Activated CD4-positive, alpha-beta memory T cell treated with anti-CD3 and anti-CD28 coated beads, Interleukin-2, amount 10 ng/mL, durations not matched to agents 7 days and 5 days (primary cell): ENCODE measurements around the gene ZNF227. TPM values are rescaled to one million over a fixed set of nuclear protein-coding genes. Genes with fewer than 3 reads are reported as not detected.
"Not testable (repeated sequence)": the region's sequence is repeated elsewhere in the genome, so short reads cannot be mapped to it uniquely, and the experiment has no call there.

Experiments used
- CTCF ChIA-PET: fragments of 350-600 bp; sonication (Branson Sonifier 250); formaldehyde crosslinking; loops from one replicate; lab custom pipeline; 2021; ENCODE audit warnings: antibody characterized with exemption, inconsistent platforms; lab: Charles Lee
- POLR2A ChIA-PET: fragments of 350-600 bp; sonication (Branson Sonifier 250); formaldehyde crosslinking; loops from one replicate; lab custom pipeline; 2021; ENCODE audit warnings: antibody characterized with exemption; lab: Charles Lee
- DNase-seq: peaks from one replicate; pipeline ENCODE4 v3.0.0-alpha.2; 2020
- H3K27ac Mint-ChIP-seq: one replicate; pipeline ENCODE4 v1.8.0; 2021; ENCODE audit warnings: mild to moderate bottlenecking, mixed read lengths
- H3K27me3 Mint-ChIP-seq: one replicate; pipeline ENCODE4 v1.8.0; 2021; ENCODE audit warnings: mixed read lengths
- H3K36me3 Mint-ChIP-seq: one replicate; pipeline ENCODE4 v1.8.0; 2021; ENCODE audit warnings: low read depth, mixed read lengths
- H3K4me1 Mint-ChIP-seq: one replicate; pipeline ENCODE4 v1.8.0; 2021; ENCODE audit warnings: mixed read lengths
- H3K4me3 Mint-ChIP-seq: one replicate; pipeline ENCODE4 v1.8.0; 2021; ENCODE audit warnings: mild to moderate bottlenecking, mixed read lengths
- H3K9me3 Mint-ChIP-seq: one replicate; pipeline ENCODE4 v1.8.0; 2021; ENCODE audit warnings: mixed read lengths
- total RNA-seq, 2 experiments: library from RNA; stranded (reverse); gene quantifications; one replicate each; pipeline ENCODE4 v1.2.3, GENCODE V29; 2021

The ZNF227 gene
- total RNA-seq, 2 experiments from 2014 or later: 26.9 to 27.9 TPM

GRCh38 chr19:44202974-44203373, 9.4 kb upstream of the ZNF227 start:
- Mint-ChIP-seq H3K36me3 (peaks cover 10% of the 10 kb centered on the region), H3K9me3 (peaks cover 19% of the 10 kb centered on the region), H3K4me3 (no peak overlapping the region), H3K27ac (no peak overlapping the region), H3K4me1 (peaks cover 10% of the 10 kb centered on the region), H3K27me3 (no peaks in the 10 kb centered on the region)
- ChIA-PET CTCF (no interaction called here), POLR2A (no interaction called here)
- DNase-seq: no peak

- POLR2A ChIA-PET, H3K4me3 Mint-ChIP-seq, DNase-seq, H3K27ac Mint-ChIP-seq, CTCF ChIA-PET, H3K27me3 Mint-ChIP-seq: not testable (repeated sequence)
- Mint-ChIP-seq H3K36me3 (peaks cover 13% of the 10 kb centered on the region), H3K9me3 (peaks cover 19% of the 10 kb centered on the region), H3K4me1 (peaks cover 11% of the 10 kb centered on the region)
Measured at GRCh38 chr19:44203877-44204276, 8.5 kb upstream of the ZNF227 start.

GRCh38 chr19:44204772-44205171, 7.6 kb upstream of the ZNF227 start:
- H3K27me3 Mint-ChIP-seq: no peaks in the 10 kb centered on the region
- H3K4me3 Mint-ChIP-seq: no peak overlapping the region
- ChIA-PET POLR2A (no interaction called here), CTCF (no interaction called here)
- H3K9me3 Mint-ChIP-seq: peaks cover 22% of the 10 kb centered on the region
- peaks cover 11% of the 10 kb centered on the region for H3K4me1 Mint-ChIP-seq
- no peak for DNase-seq
- H3K27ac Mint-ChIP-seq: no peak overlapping the region
- peaks cover 13% of the 10 kb centered on the region for H3K36me3 Mint-ChIP-seq

GRCh38 chr19:44207126-44207803, 5.1 kb upstream of the ZNF227 start:
- Mint-ChIP-seq H3K36me3 (peaks cover 17% of the 10 kb centered on the region), H3K9me3 (peaks cover 22% of the 10 kb centered on the region), H3K4me1 (peaks cover 11% of the 10 kb centered on the region), H3K4me3 (peak overlapping the region; percentile 85), H3K27me3 (no peaks in the 10 kb centered on the region), H3K27ac (peak overlapping the region; percentile 73)
- peak; percentile 77 for DNase-seq
- ChIA-PET CTCF (interaction anchor here (1.1 to 1.2 kb wide), 2 partner anchors 29 to 113 kb away, joined by 3 to 9 read pairs; partner anchors contain the start of gene ZNF224), POLR2A (interaction anchor here (0.8 to 2.6 kb wide), 9 partner anchors 10 to 293 kb away, joined by 3 to 20 read pairs (median 4); partner anchors contain the start of genes ZNF180, ZNF226 and ZNF235)

DNA sequence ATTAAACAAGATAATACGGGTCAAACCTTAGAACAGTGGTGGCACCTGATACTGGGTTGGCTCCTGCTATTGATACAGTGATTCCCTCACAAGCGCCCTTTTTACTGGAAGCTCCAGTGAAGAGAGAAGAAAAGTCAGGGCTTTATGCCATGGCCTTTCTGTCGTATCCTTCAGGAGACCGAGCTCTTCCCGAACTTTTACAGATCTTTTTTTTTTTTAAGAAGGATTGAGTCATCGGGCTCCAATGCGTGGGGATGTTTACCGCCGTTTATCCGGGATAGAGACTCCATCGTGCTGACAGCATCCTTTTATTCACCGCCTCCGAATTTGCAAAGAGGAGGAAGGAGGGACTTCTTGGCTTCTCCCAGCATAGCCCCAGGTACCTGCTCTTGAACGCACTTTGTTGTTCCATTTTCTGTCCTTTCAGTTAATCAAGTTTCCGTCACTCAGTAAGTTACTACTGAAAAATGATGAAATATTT, 574 bp downstream of the ZNF227 start:
- no peaks in the 10 kb centered on the region for H3K27me3 Mint-ChIP-seq
- peaks cover 55% of the 10 kb centered on the region for H3K36me3 Mint-ChIP-seq
- H3K4me1 Mint-ChIP-seq: peaks cover 24% of the 10 kb centered on the region
- ChIA-PET CTCF (interaction anchor here (0.6 to 1.1 kb wide), 4 partner anchors 20 to 1754 kb away, joined by 3 read pairs; partner anchors contain the start of gene ZNF226), POLR2A (interaction anchor here (0.9 to 1.8 kb wide), 4 partner anchors 46 to 278 kb away, joined by 3 to 9 read pairs (median 5); partner anchors contain the start of genes ZNF226, ZNF235 and ZNF45)
- H3K27ac Mint-ChIP-seq: peak overlapping the region; percentile 81
- no peak for DNase-seq
- H3K4me3 Mint-ChIP-seq: peak overlapping the region; percentile 94
- H3K9me3 Mint-ChIP-seq: peaks cover 19% of the 10 kb centered on the region

GRCh38 chr19:44219926-44220325, 7.6 kb downstream of the ZNF227 start:
- H3K27me3 Mint-ChIP-seq, POLR2A ChIA-PET, H3K4me1 Mint-ChIP-seq, CTCF ChIA-PET, H3K27ac Mint-ChIP-seq, DNase-seq, H3K4me3 Mint-ChIP-seq: not testable (repeated sequence)
- Mint-ChIP-seq H3K36me3 (peaks cover 73% of the 10 kb centered on the region), H3K9me3 (peaks cover 24% of the 10 kb centered on the region)

DNA sequence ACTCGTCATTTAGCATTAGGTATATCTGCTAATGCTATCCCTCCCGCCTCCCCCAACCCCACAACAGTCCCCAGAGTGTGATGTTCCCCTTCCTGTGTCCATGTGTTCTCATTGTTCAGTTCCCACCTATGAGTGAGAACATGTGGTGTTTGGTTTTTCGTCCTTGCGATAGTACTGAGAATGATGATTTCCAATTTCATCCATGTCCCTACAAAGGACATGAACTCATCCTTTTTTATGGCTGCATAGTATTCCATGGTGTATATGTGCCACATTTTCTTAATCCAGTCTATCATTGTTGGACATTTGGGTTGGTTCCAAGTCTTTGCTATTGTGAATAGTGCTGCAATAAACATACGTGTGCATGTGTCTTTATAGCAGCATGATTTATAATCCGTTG, 8.4 kb downstream of the ZNF227 start:
- H3K4me1 Mint-ChIP-seq, H3K27me3 Mint-ChIP-seq, POLR2A ChIA-PET, H3K27ac Mint-ChIP-seq, CTCF ChIA-PET, H3K4me3 Mint-ChIP-seq, DNase-seq: not testable (repeated sequence)
- peaks cover 23% of the 10 kb centered on the region for H3K9me3 Mint-ChIP-seq
- peaks cover 73% of the 10 kb centered on the region for H3K36me3 Mint-ChIP-seq

DNA sequence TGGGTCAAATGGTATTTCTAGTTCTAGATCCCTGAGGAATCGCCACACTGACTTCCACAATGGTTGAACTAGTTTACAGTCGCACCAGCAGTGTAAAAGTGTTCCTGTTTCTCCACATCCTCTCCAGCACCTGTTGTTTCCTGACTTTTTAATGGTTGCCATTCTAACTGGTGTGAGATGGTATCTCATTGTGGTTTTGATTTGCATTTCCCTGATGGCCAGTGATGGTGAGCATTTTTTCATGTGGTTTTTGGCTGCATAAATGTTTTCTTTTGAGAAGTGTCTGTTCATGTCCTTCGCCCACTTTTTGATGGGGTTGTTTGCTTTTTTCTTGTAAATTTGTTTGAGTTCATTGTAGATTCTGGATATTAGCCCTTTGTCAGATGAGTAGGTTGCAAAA, 9.0 kb downstream of the ZNF227 start:
- Mint-ChIP-seq H3K36me3 (peaks cover 75% of the 10 kb centered on the region), H3K9me3 (peaks cover 24% of the 10 kb centered on the region)
- H3K4me1 Mint-ChIP-seq, POLR2A ChIA-PET, H3K27me3 Mint-ChIP-seq, DNase-seq, H3K4me3 Mint-ChIP-seq, CTCF ChIA-PET, H3K27ac Mint-ChIP-seq: not testable (repeated sequence)

- peaks cover 93% of the 10 kb centered on the region for H3K36me3 Mint-ChIP-seq
- DNase-seq: no peak
- no peak overlapping the region for H3K4me3 Mint-ChIP-seq
- H3K4me1 Mint-ChIP-seq: no peaks in the 10 kb centered on the region
- peaks cover 33% of the 10 kb centered on the region for H3K9me3 Mint-ChIP-seq
- H3K27ac Mint-ChIP-seq: no peak overlapping the region
- POLR2A ChIA-PET: no interaction called here
- CTCF ChIA-PET: no interaction called here
- H3K27me3 Mint-ChIP-seq: no peaks in the 10 kb centered on the region
Measured at GRCh38 chr19:44228318-44228717, 16.0 kb downstream of the ZNF227 start.

DNA sequence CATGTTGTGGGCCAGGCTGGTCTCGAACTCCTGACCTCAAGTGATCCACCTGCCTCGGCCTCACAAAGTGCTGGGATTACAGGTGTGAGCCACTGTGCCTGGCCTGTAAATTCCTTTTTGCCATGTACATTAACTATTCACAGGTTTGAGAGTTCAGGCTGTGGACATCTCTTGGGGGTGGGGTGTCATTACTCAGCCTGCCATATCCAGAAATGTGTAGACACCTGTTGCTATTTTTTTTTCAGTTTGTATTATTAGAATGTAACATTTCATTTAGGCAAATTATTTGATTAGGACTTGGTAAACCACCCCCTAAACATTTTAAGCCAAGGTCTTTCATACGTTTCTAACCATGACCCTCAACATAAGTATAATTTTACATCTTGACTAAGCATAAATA, 20.5 kb downstream of the ZNF227 start:
- Mint-ChIP-seq H3K27me3 (no peaks in the 10 kb centered on the region), H3K9me3 (peaks cover 57% of the 10 kb centered on the region), H3K4me1 (no peaks in the 10 kb centered on the region), H3K36me3 (peaks cover 96% of the 10 kb centered on the region), H3K27ac (no peak overlapping the region), H3K4me3 (no peak overlapping the region)
- ChIA-PET POLR2A (no interaction called here), CTCF (no interaction called here)
- no peak for DNase-seq

GRCh38 chr19:44236384-44236783, 24.1 kb downstream of the ZNF227 start:
- H3K4me3 Mint-ChIP-seq: no peak overlapping the region
- no peaks in the 10 kb centered on the region for H3K4me1 Mint-ChIP-seq
- H3K27me3 Mint-ChIP-seq: no peaks in the 10 kb centered on the region
- ChIA-PET POLR2A (no interaction called here), CTCF (interaction anchor here (0.9 kb wide), 1 partner anchor 29 kb away, joined by 3 read pairs; no protein-coding TSS in a partner anchor)
- peaks cover 54% of the 10 kb centered on the region for H3K9me3 Mint-ChIP-seq
- DNase-seq: no peak
- peaks cover 74% of the 10 kb centered on the region for H3K36me3 Mint-ChIP-seq
- no peak overlapping the region for H3K27ac Mint-ChIP-seq

- H3K27ac Mint-ChIP-seq, H3K4me3 Mint-ChIP-seq, H3K27me3 Mint-ChIP-seq, POLR2A ChIA-PET, H3K4me1 Mint-ChIP-seq, DNase-seq, CTCF ChIA-PET: not testable (repeated sequence)
- Mint-ChIP-seq H3K36me3 (peaks cover 17% of the 10 kb centered on the region), H3K9me3 (peaks cover 77% of the 10 kb centered on the region)
Measured at GRCh38 chr19:44252332-44252731, 40.0 kb downstream of the ZNF227 start.

DNA sequence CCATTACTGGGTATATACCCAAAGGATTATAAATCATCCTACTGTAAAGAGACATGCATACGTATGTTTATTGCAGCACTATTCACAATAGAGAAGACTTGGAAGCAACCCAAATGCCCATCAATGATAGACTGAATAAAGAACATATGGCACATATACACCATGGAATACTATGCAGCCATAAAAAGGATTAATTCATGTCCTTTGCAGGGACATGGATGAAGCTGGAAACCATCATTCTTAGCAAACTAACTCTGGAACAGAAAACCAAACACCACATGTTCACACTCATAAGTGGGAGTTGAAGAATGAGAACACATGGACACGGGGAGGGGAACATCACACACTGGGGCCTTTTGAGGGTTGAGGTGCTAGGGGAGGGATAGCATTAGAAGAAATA, 41.1 kb downstream of the ZNF227 start:
- H3K4me3 Mint-ChIP-seq: not testable (repeated sequence)

More for the DNA sequence above, 41.1 kb downstream of the ZNF227 start:
- H3K27me3 Mint-ChIP-seq, CTCF ChIA-PET, H3K4me1 Mint-ChIP-seq, DNase-seq, H3K27ac Mint-ChIP-seq, POLR2A ChIA-PET: not testable (repeated sequence)
- peaks cover 78% of the 10 kb centered on the region for H3K9me3 Mint-ChIP-seq
- H3K36me3 Mint-ChIP-seq: peaks cover 17% of the 10 kb centered on the region
